ENCODE results near the gene QPCTL.

GRCh38 chr19:45653634-45654033 lies 38.8 kb upstream of the QPCTL start:
- TF ChIP-seq CTCF (conservative IDR thresholded peaks at IDR 0.05) (no peak), ZFX (IDR thresholded peaks at IDR 0.05) (no peak)
